HepG2 (cell line): ENCODE results near the gene SPATA32. TPM values are rescaled to one million over a fixed set of nuclear protein-coding genes. Genes with fewer than 3 reads are reported as not detected.

Experiments used
- ATAC-seq: fragments of 200-7000 bp; cut with Tn5 transposase; 3 replicates; pipeline ENCODE4 v1.9.1; 2020; ENCODE audit warnings: mild to moderate bottlenecking, moderate library complexity
- BruUV-seq: library from RNA; stranded (reverse); fragments of 400-500 nt; replicated peaks from 2 replicates; lab custom pipeline; 2021; lab: Mats Ljungman, UMichigan
- CTCF ChIA-PET: fragments of 300-600 bp; formaldehyde crosslinking; extraction: SDS; loops from one replicate; lab custom pipeline; 2021; ENCODE audit warnings: low total read pairs, inconsistent platforms, low intra/inter-chr PET ratio; lab: Yijun Ruan, JAX
- POLR2A ChIA-PET: fragments of 350-600 bp; sonication (Branson Sonifier 250); formaldehyde crosslinking; loops from one replicate; lab custom pipeline; 2020; ENCODE audit warnings: antibody characterized with exemption, inconsistent platforms; lab: Yijun Ruan, JAX
- DNase-seq: peaks from one replicate; pipeline ENCODE4 v3.0.0-alpha.2; 2015; ENCODE audit warnings: low spot score
- FAIRE-seq: peaks from 3 replicates; lab custom pipeline; 2011; peaks lifted over from hg19 to GRCh38; lab: Jason Lieb, UNC
- H2AFZ ChIP-seq: one replicate; pipeline ENCODE4 v1.6.1; 2011; ENCODE audit warnings: low read length, inconsistent platforms
- H3K27ac ChIP-seq: fragments of 300-600 bp; 3 replicates; pipeline ENCODE4 v1.8.0; 2011; ENCODE audit warnings: mixed run types, mild to moderate bottlenecking, mixed read lengths, low read length, inconsistent platforms; ENCODE audit not compliant: insufficient read depth; ENCODE audit errors: extremely low read length
- H3K27me3 ChIP-seq, 2 experiments: fragments of 200-600 bp in 1 of 2; 2 replicates in 1 of 2; 3 replicates in 1 of 2; pipeline versions ENCODE4 v1.6.0 to v1.8.0; 2011; ENCODE audit warnings: low read length in 2 of 2, mild to moderate bottlenecking in 2 of 2, moderate library complexity in 2 of 2, inconsistent platforms in 1 of 2; ENCODE audit not compliant: insufficient read depth in 2 of 2, control insufficient read depth in 1 of 2
- H3K36me3 ChIP-seq, 2 experiments: fragments of 200-600 bp in 1 of 2; replicated peaks in 1 of 2; 2 replicates in 1 of 2; 3 replicates in 1 of 2; pipeline versions ENCODE4 v1.5.1 to v1.8.0; 2011; ENCODE audit warnings: low read length in 2 of 2, inconsistent platforms in 1 of 2; ENCODE audit not compliant: insufficient read depth in 2 of 2, control insufficient read depth in 1 of 2
- H3K4me1 ChIP-seq: 2 replicates; pipeline ENCODE4 v1.5.1; 2012; ENCODE audit warnings: low read length, inconsistent platforms; ENCODE audit not compliant: insufficient read depth
- H3K4me2 ChIP-seq: 2 replicates; pipeline ENCODE4 v1.6.0; 2011; ENCODE audit warnings: low read depth, low read length, inconsistent platforms
- H3K4me3 ChIP-seq, 3 experiments: fragments of 200-600 bp in 1 of 3; sonication (generic), shearing (Covaris generic) in 1 of 3; replicated peaks in 1 of 3; 2 replicates each; pipeline ENCODE4 v1.5.1; 2011 to 2016; ENCODE audit warnings: low read length in 3 of 3, inconsistent platforms in 2 of 3, low read depth in 2 of 3, mild to moderate bottlenecking in 2 of 3, control low read depth in 1 of 3, mixed read lengths in 1 of 3; ENCODE audit not compliant: insufficient read depth in 1 of 3
- H3K79me2 ChIP-seq: one replicate; pipeline ENCODE4 v1.6.1; 2011; ENCODE audit warnings: low read length, inconsistent platforms; ENCODE audit not compliant: insufficient read depth
- H3K9ac ChIP-seq: 2 replicates; pipeline ENCODE4 v1.6.0; 2011; ENCODE audit warnings: mild to moderate bottlenecking, low read depth, low read length, inconsistent platforms; ENCODE audit not compliant: insufficient read depth
- H3K9me3 ChIP-seq: 2 replicates; pipeline ENCODE4 v1.5.1; 2012; ENCODE audit warnings: mild to moderate bottlenecking, low read length
- H4K20me1 ChIP-seq: 2 replicates; pipeline ENCODE4 v1.6.0; 2011; ENCODE audit warnings: inconsistent platforms, mild to moderate bottlenecking, low read length, moderate library complexity; ENCODE audit not compliant: insufficient read depth
- CCAR2 ChIP-seq: fragments of 200-400 bp; formaldehyde crosslinking; optimal IDR thresholded peaks from 2 replicates; pipeline ENCODE3; 2018; ENCODE audit warnings: low read depth, mild to moderate bottlenecking, low read length, moderate library complexity
- KDM6A ChIP-seq: IDR thresholded peaks from 2 replicates; pipeline ENCODE4 v1.6.1; 2016; ENCODE audit warnings: low read depth
- SNRNP70 ChIP-seq: fragments of 200-400 bp; formaldehyde crosslinking; IDR thresholded peaks from 2 replicates; pipeline ENCODE4 v1.6.1; 2017; ENCODE audit warnings: mild to moderate bottlenecking, low read depth, low read length, moderate library complexity
- SP4 ChIP-seq: sonication (generic); formaldehyde crosslinking; IDR thresholded peaks from 2 replicates; pipeline ENCODE4 v1.8.1; 2023; ENCODE audit warnings: mild to moderate bottlenecking, missing genetic modification reagents
- ZBTB20 ChIP-seq: sonication (generic); formaldehyde crosslinking; IDR thresholded peaks from 2 replicates; pipeline ENCODE4 v1.8.1; 2023; ENCODE audit warnings: missing genetic modification reagents, low read depth, mild to moderate bottlenecking, borderline replicate concordance
- ZKSCAN8 ChIP-seq: IDR thresholded peaks from 2 replicates; pipeline ENCODE4 v1.6.1; 2016; ENCODE audit warnings: borderline replicate concordance, missing genetic modification reagents, missing compliant biosample characterization
- ZNF230 ChIP-seq: sonication (generic); formaldehyde crosslinking; IDR thresholded peaks from 2 replicates; pipeline ENCODE4 v1.4.0; 2020; ENCODE audit warnings: mild to moderate bottlenecking, missing genetic modification reagents
- ZNF264 ChIP-seq: sonication (generic); formaldehyde crosslinking; IDR thresholded peaks from 2 replicates; pipeline ENCODE4 v1.4.0; 2020; ENCODE audit warnings: missing genetic modification reagents
- WGBS: methylation state at CpG from one replicate; pipeline ENCODE4 v1.1.6; 2017; ENCODE audit warnings: low lambda C conversion rate; 5-methylcytosine and 5-hydroxymethylcytosine counted together
- in situ Hi-C: cut with HindIII; loops from 2 replicates; pipeline ENCODE4 v1.10.0; 2017; ENCODE audit warnings: low pct_unique_long_range_greater_than_20kb; ENCODE audit not compliant: extremely low pct_ligation_motif_present
- intact Hi-C: fragments of 100-400 bp; cut with micrococcal nuclease; formaldehyde crosslinking; loops from one replicate; pipeline ENCODE4 v1.10.0; 2022; ENCODE audit not compliant: unreplicated experiment
- polyA plus RNA-seq, 8 experiments: library from polyadenylated mRNA; depleted of rRNA in 3 of 8; stranded (reverse) in 7 of 8; unstranded in 1 of 8; fragments of >200 nt; fragmentation: Illumina TruSeq in 4 of 8; extraction: Trizol in 4 of 8; gene quantifications; 2 replicates each; pipeline versions ENCODE4 v1.2.1 to v1.2.3, GENCODE V29; 2011 to 2016; ENCODE audit warnings: low read depth in 4 of 8, missing spikeins in 1 of 8, mixed read lengths in 1 of 8; ENCODE audit not compliant: insufficient read depth in 1 of 8
- total RNA-seq, 5 experiments: library from RNA; depleted of rRNA; stranded (reverse); fragments of >200 nt; fragmentation: Illumina TruSeq; extraction: Trizol; gene quantifications; 2 replicates each; pipeline ENCODE4 v1.2.3, GENCODE V29; 2016; ENCODE audit warnings: low read depth in 1 of 5
- TF ChIP-seq, protein P1 (sequence below): sonication (generic); formaldehyde crosslinking; IDR thresholded peaks from 2 replicates; pipeline ENCODE4 v1.4.0; 2020; ENCODE audit warnings: low read depth, mild to moderate bottlenecking, missing genetic modification reagents
- TF ChIP-seq, protein P2 (sequence below): sonication (generic); formaldehyde crosslinking; IDR thresholded peaks from 2 replicates; pipeline ENCODE4 v1.4.0; 2020; ENCODE audit warnings: missing genetic modification reagents, borderline replicate concordance

The SPATA32 gene
- total and polyA plus RNA-seq, 2 of the 13 experiments (the other 11 are each of a cell fraction or from before 2014, with no cell fraction given) = not detected

DNA sequence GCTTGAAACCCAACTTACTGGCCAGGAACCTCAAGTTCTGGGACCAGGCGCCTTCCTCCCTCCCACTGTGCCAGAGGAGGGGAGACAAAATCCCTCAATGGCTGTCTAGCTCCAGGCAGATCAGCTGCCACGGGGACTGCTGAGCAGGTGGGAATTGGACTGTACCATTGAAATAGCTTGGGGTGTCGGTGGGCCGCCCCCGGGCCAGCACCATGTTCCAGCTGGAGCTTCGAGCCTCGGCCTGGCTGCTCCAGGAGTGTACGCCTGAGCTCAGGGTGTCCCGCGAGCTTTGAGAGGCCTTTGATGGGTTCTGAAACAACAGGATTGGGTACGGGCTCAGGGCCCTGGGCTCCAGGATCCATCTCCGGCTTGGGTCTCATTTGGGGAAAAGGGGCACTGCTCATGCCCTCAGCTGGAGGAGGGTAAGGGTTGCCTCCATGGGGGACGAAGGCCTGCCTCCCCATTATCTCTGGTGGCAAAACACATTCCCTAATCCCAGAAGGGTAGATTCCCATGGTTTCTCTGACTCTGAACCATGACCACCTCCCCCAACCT lies 4.6 kb upstream of the SPATA32 start:
- intact Hi-C loops (no loop called here), in situ Hi-C loops (no loop called here)
- Histone ChIP-seq H3K27me3 (no peaks in the 10 kb centered on the region), H3K27ac (no peak overlapping the region), H2AFZ (no peak overlapping the region), H3K4me2 (no peak overlapping the region), H4K20me1 (no peaks in the 10 kb centered on the region), H3K4me1 (0 out of 2 replicates have a peak, but pooled peaks cover 3% of the 10 kb centered on the region), H3K36me3 (peaks cover 32 to 56% of the 10 kb centered on the region in 2 experiments; a peak in 4 of 5 replicates), H3K9ac (no peak overlapping the region), H3K9me3 (no peaks in the 10 kb centered on the region), H3K4me3 (no peak overlapping the region), H3K79me2 (no peaks in the 10 kb centered on the region)
- POLR2A ChIA-PET = interaction anchor here (1.0 kb wide), 1 partner anchor 51 kb away, joined by 3 read pairs; the partner anchor contains the start of gene MAP3K14
- no peak for ATAC-seq
- FAIRE-seq = no peak
- no peak for DNase-seq
- CTCF ChIA-PET = no interaction called here
- BruUV-seq = no TSS peak
- TF ChIP-seq SNRNP70 (no peak), KDM6A (no peak), ZNF264 (CRISPR knock-in tag) (no peak), ZNF230 (CRISPR knock-in tag) (no peak), ZBTB20 (CRISPR knock-in tag) (no peak), SP4 (CRISPR knock-in tag) (no peak), ZKSCAN8 (no peak), CCAR2 (no peak)
- TF ChIP-seq, protein P1, sequence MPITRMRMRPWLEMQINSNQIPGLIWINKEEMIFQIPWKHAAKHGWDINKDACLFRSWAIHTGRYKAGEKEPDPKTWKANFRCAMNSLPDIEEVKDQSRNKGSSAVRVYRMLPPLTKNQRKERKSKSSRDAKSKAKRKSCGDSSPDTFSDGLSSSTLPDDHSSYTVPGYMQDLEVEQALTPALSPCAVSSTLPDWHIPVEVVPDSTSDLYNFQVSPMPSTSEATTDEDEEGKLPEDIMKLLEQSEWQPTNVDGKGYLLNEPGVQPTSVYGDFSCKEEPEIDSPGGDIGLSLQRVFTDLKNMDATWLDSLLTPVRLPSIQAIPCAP (CRISPR knock-in tag) = no peak
- TF ChIP-seq, protein P2, sequence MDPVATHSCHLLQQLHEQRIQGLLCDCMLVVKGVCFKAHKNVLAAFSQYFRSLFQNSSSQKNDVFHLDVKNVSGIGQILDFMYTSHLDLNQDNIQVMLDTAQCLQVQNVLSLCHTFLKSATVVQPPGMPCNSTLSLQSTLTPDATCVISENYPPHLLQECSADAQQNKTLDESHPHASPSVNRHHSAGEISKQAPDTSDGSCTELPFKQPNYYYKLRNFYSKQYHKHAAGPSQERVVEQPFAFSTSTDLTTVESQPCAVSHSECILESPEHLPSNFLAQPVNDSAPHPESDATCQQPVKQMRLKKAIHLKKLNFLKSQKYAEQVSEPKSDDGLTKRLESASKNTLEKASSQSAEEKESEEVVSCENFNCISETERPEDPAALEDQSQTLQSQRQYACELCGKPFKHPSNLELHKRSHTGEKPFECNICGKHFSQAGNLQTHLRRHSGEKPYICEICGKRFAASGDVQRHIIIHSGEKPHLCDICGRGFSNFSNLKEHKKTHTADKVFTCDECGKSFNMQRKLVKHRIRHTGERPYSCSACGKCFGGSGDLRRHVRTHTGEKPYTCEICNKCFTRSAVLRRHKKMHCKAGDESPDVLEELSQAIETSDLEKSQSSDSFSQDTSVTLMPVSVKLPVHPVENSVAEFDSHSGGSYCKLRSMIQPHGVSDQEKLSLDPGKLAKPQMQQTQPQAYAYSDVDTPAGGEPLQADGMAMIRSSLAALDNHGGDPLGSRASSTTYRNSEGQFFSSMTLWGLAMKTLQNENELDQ (CRISPR knock-in tag) = no peak
- 89% methylated on average over 7 of the region's 13 CpGs for WGBS
